ENCODE measurements around the gene EPS8L3.

- TF ChIP-seq, protein P1, sequence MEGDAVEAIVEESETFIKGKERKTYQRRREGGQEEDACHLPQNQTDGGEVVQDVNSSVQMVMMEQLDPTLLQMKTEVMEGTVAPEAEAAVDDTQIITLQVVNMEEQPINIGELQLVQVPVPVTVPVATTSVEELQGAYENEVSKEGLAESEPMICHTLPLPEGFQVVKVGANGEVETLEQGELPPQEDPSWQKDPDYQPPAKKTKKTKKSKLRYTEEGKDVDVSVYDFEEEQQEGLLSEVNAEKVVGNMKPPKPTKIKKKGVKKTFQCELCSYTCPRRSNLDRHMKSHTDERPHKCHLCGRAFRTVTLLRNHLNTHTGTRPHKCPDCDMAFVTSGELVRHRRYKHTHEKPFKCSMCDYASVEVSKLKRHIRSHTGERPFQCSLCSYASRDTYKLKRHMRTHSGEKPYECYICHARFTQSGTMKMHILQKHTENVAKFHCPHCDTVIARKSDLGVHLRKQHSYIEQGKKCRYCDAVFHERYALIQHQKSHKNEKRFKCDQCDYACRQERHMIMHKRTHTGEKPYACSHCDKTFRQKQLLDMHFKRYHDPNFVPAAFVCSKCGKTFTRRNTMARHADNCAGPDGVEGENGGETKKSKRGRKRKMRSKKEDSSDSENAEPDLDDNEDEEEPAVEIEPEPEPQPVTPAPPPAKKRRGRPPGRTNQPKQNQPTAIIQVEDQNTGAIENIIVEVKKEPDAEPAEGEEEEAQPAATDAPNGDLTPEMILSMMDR (IDR thresholded peaks at IDR 0.05 in 4 of 5, conservative IDR thresholded peaks at IDR 0.05 in 1 of 5), result no peak
- TF ChIP-seq POLR2A (IDR thresholded peaks at IDR 0.05), result no peak
Observed at GRCh38 chr1:109794319-109795132, 30.8 kb upstream of the EPS8L3 start.
